Epithelial cell of esophagus (primary cell): ENCODE measurements around the gene THPO.

ENCODE experiments used
- DNase-seq: peaks from one replicate; pipeline ENCODE4 v3.0.0; 2010; ENCODE audit warnings: low read depth
- H3K4me3 ChIP-seq: 2 replicates; pipeline ENCODE4 v1.5.1; 2011; ENCODE audit warnings: mild to moderate bottlenecking, low read length, control low read depth
- TF ChIP-seq, protein P1 (sequence below): IDR thresholded peaks from 2 replicates; pipeline ENCODE4 v1.5.1; 2011; ENCODE audit warnings: low read depth, mild to moderate bottlenecking, low read length, control low read depth, inconsistent platforms; ENCODE audit not compliant: insufficient read depth; ENCODE audit errors: missing control alignments

Gene THPO

DNA sequence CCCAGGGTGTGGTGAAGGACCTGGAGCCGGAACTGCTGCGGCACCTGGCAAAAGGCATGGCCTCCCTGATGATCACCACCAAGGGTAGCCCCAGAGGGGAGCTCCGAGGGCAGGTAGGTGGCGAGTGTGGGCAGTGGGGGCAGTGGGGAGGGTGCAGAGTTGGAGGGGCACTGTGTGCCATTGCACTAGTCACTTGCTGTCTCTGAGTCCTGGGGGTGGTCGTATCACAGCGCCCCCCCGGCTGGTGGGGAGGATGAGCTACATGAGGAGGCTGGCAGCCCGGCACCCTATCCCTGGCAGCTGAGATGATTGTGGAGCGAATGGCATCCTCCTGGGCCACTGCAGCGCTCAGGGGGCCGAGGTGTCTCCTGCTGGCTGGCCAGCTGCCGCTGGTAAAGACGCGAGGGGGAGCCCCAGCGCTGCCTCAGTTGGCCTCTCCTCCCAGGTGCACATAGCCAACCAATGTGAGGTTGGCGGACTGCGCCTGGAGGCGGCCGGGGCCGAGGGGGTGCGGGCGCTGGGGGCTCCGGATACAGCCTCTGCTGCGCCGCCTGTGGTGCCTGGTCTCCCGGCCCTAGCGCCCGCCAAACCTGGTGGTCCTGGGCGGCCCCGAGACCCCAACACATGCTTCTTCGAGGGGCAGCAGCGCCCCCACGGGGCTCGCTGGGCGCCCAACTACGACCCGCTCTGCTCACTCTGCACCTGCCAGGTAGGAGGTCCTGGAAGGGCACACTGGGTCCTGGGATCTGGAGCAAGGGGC lies 8.2 kb upstream of the THPO start:
- no peak for DNase-seq
- TF ChIP-seq, protein P1, sequence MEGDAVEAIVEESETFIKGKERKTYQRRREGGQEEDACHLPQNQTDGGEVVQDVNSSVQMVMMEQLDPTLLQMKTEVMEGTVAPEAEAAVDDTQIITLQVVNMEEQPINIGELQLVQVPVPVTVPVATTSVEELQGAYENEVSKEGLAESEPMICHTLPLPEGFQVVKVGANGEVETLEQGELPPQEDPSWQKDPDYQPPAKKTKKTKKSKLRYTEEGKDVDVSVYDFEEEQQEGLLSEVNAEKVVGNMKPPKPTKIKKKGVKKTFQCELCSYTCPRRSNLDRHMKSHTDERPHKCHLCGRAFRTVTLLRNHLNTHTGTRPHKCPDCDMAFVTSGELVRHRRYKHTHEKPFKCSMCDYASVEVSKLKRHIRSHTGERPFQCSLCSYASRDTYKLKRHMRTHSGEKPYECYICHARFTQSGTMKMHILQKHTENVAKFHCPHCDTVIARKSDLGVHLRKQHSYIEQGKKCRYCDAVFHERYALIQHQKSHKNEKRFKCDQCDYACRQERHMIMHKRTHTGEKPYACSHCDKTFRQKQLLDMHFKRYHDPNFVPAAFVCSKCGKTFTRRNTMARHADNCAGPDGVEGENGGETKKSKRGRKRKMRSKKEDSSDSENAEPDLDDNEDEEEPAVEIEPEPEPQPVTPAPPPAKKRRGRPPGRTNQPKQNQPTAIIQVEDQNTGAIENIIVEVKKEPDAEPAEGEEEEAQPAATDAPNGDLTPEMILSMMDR = no peak
- no peak overlapping the region for H3K4me3 ChIP-seq

DNA sequence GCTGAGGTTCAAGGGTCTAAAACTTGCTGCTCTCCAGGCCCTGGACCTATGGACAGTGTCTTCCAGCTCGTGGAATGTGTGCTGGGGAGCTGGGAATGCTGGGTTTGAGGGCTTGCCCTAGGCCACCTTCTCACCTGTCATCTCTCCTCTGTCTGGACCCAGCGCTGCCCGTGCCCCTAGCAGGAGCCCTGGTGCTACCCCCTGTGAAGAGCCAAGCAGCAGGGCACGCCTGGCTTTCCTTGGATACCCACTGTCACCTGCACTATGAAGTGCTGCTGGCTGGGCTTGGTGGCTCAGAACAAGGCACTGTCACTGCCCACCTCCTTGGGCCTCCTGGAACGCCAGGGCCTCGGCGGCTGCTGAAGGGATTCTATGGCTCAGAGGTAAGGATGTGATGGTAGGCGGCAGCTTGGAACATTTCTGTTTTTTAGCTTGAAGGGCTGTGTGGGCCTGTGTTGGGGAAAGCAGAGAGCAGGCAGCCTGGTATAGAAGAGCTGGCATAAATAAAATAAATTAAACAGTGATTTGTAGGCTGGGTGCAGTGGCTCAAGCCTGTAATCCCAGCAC lies 6.9 kb upstream of the THPO start:
- TF ChIP-seq, protein P1 = no peak
- DNase-seq = no peak
- H3K4me3 ChIP-seq = no peak overlapping the region

DNA sequence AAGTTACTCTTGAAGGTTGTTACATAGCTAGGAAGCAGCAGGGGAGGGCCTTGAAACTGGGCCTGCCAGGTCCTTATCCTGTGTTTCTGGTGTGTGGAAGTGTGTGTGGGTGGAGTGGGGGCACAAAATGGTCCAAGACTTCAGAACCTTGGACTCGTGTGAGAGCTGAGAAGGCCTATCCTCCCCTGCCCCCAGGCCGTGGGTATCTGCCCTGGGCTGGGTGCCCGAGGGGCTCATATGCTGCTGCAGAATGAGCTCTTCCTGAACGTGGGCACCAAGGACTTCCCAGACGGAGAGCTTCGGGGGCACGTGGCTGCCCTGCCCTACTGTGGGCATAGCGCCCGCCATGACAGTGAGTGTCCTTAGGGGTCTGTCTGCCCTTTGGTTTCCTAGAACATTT lies 6.3 kb upstream of the THPO start:
- DNase-seq = no peak
- TF ChIP-seq, protein P1 = no peak
- H3K4me3 ChIP-seq = no peak overlapping the region

DNA sequence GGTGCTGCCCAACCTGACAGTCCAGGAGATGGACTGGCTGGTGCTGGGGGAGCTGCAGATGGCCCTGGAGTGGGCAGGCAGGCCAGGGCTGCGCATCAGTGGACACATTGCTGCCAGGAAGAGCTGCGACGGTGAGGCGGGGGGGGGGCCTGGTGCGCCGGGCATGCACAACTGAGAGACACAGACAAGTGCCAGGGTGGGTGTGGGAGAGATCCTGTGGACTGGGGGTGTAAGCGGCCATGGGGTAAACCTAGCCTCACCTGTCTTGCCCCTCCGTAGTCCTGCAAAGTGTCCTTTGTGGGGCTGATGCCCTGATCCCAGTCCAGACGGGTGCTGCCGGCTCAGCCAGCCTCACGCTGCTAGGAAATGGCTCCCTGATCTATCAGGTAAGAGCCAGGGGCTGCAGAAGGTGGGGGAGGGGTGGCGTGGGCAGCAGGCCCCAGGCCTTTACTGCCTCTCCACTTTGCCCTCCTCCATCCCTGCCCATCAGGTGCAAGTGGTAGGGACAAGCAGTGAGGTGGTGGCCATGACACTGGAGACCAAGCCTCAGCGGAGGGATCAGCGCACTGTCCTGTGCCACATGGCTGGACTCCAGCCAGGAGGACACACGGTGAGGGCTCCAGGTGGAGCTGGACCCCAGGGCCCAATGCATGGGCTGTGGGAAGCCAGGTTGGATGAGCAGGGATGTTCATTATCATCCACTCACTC lies 5.2 kb upstream of the THPO start:
- no peak overlapping the region for H3K4me3 ChIP-seq
- TF ChIP-seq, protein P1 = no peak
- no peak for DNase-seq

DNA sequence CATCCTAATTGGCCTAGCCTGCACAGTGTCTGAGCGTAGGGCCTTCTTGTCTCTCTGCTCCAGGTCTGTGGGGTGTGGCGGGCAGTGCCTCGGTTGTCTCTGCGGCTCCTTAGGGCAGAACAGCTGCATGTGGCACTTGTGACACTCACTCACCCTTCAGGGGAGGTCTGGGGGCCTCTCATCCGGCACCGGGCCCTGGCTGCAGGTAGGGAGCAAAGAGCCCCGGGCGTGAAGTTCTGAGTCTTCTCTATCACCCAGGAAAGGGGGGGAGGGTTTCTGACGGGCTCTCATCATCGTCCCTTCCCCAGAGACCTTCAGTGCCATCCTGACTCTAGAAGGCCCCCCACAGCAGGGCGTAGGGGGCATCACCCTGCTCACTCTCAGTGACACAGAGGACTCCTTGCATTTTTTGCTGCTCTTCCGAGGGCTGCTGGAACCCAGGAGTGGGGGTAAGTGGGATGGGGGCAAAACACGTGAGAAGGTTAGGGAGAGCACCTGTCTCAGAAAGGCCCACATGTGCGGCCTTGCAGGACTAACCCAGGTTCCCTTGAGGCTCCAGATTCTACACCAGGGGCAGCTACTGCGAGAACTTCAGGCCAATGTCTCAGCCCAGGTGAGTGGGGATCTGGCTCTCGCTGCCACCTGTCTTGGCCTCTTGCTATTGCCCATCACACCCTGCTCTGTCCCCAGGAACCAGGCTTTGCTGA lies 4.5 kb upstream of the THPO start:
- DNase-seq = no peak
- TF ChIP-seq, protein P1 = no peak
- H3K4me3 ChIP-seq = no peak overlapping the region

DNA sequence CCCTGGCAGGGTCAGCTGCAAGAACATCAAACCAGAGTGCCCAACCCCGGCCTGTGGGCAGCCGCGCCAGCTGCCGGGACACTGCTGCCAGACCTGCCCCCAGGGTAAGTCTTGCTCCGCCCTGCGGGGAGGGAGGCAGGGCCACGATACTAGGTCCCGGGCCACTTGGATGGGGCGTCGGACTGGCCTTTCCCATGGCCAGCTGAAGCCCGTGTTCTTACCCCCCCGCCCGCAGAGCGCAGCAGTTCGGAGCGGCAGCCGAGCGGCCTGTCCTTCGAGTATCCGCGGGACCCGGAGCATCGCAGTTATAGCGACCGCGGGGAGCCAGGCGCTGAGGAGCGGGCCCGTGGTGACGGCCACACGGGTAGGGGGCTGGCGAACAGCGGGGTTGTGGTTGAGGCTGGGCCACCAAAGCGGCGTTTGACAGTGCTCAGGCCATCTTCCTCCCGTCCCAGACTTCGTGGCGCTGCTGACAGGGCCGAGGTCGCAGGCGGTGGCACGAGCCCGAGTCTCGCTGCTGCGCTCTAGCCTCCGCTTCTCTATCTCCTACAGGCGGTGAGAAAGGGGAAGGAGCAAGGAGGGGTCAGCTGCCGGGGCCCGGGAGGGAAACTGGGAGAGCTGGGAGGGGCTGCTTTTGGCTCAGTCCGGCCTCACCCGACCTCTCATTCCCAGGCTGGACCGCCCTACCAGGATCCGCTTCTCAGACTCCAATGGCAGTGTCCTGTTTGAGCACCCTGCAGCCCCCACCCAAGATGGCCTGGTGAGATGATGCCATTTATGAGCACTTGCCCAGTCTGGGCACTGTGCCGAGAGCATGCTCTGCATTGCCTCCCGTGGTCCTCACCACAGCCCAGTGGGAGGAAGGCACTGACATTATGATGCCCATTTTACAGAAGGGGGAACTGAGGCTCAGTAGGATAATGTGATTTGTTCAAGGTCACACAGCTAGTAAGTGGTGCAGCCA lies 3.5 kb upstream of the THPO start:
- no peak for DNase-seq
- TF ChIP-seq, protein P1 = no peak
- H3K4me3 ChIP-seq = no peak overlapping the region
